GM18526 (cell line): ENCODE data around the gene THRSP.
A peak's percentile ranks its signal among the peaks of the same experiment; 100 is the strongest.

Experiments used
- POLR2A ChIP-seq: IDR thresholded peaks from 3 replicates; pipeline ENCODE4 v1.6.1; 2011; ENCODE audit not compliant: insufficient read length; ENCODE audit errors: extremely low read depth

The THRSP gene

DNA sequence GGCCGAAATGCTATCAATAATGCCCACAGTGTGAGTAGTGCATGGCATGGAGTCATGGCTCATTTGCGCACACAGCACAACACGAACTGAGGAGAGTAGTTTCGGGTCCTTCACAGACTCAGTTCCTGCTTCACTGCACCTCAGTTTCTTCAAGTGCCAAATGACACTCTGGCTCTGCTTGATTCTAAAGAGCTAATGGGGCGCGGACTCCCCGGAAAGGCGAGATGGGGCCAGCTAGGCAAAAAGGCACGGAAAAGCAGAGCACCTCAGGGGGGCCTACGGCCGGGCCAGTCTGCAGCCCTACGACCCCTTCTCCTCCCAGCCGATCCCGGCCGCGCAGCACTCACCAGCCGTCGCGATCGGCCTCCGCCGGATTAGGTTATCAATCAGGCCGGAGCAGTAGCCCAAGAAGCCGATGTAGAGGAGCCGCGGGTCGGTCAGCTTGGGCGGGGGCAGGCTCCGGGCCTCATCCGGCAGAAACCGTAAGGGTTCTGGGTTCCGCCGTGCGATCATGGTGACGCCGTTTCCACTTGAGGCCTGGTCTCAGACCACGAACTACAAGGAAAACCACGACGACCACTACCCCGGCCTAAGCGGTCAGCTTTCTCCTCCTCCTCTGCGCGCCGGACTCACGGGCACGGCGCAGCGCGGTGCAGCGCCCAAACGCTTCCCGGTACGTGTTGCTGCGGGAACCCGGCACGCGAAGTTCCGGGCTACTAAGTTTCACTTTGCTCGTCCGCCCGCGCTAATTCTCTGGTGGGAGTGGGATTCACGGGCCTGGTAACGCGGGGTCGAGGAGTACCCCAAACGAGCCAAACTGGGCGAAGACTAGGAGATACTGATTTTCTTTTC lies 15.8 kb downstream of the THRSP start, which contains the start of gene NDUFC2:
Gene NDUFC2 (minus strand): TSS at position 631 of the 852 bp plus-strand sequence. CDS start 118 bp downstream, at position 513.
- peak; percentile 82 for TF ChIP-seq POLR2A

DNA sequence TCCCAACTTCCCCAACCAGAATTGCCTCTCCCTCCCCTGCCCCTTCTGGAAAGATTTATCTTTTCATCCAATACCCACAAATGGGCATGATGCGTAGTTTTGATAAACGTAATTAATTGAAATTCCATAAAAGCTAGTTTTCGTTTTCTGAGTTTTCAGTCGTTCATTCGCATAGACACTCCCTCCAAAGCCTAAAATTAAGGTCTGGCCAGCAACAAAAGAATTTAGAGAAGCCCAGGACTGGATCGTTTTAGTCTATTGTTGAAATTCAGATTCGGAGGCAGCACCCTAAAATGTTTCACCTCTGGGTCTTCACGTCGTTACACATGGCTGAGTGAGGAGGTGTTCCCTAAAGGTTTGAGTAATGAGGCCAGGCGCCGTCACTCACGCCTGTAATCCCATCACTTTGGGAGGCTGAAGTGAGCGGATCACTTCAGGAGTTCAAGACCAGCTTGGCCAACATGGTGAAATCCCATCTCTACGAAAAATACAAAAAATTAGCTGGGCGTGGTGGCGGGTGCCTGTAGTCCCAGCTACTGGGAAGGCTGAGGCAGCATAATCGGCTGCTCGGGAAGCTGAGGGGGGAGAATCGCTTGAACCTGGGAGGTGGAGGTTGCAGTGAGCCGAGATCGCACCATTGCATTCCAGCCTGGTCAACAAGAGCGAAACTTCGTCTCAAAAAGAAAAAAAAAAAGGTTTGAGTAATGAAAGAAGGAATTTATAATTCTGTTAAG lies 16.6 kb downstream of the THRSP start:
- no peak for TF ChIP-seq POLR2A

DNA sequence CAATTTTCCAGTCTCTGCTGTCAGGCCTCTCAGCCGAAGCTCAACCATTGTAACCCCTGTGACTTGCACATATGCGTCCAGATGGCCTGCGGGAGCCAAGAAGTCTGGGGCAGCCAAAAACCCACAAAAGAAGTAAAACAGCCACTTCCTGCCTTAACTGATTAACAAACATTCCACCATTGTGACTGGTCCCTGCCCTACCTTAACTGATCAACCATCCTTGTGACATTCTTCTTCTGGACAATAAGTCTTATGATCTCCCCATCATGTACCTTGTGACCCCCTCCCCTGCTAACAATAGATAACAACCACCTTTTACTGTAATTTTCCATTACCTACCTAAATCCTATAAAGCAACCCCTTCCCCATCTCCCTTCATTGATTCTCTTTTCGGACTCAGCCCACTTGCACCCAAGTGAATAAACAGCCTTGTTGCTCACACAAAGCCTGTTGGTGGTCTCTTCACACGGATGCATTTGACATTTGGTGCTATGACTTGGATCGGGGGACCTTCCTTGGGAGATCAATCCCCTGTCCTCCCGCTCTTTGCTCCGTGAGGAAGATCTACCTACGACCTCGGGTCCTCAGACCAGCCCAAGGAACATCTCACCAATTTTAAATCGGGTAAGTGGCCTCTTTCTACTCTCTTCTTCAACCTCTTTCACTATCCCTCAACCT lies 17.3 kb downstream of the THRSP start:
- no peak for TF ChIP-seq POLR2A

DNA sequence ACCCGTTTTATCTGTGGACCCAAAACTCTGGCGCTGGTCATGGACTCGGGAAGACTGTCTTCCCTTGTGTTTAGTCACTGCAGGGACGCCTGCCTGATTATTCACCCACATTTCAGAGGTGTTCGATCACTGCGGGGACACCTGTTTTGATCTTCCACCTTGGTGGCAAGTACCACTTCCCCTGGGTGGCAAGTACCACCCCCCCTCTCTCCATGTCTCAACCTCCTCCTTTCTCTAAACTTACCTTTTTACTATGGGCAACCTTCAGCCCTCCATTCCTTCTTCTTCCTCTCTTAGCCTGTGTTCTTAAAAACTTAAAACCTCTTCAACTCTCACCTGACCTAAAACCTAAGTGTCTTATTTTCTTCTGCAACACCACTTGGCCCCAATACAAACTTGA lies 17.9 kb downstream of the THRSP start:
- no peak for TF ChIP-seq POLR2A

DNA sequence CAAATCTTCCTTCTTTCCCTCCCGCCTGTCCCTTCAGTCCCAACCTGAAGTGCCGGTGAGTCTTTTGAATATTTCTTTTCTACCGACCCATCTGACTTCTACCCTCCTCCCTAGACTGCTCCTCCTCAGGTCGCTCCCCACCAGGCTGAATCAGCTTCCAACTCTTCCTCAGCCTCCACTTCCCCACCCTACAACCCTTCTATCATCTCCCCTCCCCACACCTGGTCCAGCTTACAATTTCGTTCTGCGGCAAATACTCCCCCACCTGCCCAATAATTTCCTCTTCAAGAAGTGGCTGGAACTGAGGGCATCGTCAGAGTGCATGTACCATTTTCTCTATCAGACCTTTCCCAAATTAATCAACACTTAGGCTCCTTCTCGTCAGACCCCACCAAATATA lies 18.5 kb downstream of the THRSP start:
- no peak for TF ChIP-seq POLR2A

DNA sequence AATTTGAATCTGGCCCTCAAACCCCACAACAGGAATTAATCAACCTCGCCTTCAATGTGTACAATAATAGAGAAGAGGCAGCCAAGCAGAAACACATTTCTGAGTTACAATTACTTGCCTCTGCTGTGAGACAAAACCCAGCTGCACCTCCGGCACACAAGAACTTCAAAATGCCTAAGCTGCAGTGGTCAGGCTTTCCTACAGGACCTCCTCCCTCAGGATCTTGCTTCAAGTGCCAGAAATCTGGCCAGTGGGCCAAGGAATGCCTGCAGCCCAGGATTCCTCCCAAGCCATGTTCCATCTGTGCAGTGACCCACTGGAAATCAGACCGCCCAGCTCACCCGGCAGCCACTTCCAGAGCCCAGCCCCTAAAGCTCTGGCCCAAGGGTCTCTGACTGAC lies 19.4 kb downstream of the THRSP start:
- no peak for TF ChIP-seq POLR2A

DNA sequence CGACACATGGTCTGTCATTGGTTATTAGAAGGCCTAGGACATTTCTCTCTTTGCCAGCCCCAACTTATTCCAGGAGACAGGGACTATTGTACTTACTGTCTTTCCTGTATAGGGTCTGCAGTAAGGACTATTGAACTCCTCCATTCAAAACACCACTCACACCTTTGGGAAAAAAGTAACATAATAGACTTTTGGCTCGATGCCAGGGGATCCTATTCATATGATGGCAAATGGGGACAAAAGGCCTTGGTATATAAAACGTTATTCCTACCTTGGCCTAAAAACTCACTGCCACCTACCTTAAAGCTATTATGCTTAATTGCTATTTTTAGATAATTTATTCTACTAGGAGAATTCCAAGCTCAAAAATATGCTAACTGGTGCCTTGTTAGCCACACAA lies 22.3 kb downstream of the THRSP start:
- no peak for TF ChIP-seq POLR2A

DNA sequence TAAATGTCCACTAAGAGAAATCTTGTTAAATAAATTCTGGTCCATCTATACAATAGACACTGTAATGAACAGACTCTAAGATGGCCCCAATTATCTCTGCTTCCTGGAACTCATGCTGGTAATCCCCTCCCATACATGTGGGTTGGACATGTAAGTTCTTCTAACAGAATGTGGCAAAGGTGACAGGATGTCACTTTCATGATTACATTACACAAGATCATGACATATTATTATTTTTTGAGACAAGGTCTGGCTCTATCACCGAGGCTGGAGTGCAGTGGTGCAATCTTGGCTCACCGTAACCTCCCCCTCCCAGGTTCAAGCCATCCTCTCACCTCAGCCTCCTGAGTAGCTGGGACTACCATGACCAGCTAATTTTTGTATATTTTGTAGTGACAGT lies 30.6 kb downstream of the THRSP start:
- TF ChIP-seq POLR2A = no peak

DNA sequence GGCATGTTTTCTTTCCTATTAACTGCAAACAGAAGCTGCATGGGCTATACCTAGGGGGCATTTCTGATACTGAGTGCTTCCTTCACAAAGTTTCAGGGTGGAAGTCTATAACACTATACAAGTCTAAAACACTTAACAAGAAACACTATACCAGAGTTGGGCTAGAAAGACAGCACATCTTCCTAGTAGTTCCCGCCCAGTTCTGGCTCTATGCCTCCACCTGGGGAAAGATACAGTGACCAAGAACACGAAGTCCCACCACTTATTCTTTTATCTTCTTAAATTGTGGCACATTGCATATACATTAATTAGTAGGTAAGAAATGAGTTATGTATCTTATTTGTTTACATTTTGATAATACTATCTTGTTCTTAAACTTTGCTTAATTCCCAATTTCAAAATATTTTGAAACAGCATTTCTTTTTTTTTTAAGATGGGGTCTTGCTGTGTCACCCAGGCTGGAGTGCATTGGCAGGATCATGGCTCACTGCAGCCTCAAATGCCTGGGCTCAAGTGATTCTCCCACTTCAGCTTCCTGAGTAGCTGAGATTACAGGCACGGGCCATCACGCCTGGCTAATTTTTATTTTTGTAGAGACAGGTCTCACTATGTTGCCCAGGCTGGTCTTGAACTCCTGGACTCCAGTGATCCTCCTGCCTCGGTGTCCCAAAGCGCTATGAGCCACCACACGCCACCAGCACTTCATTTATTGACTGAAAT lies 34.2 kb downstream of the THRSP start:
- no peak for TF ChIP-seq POLR2A

DNA sequence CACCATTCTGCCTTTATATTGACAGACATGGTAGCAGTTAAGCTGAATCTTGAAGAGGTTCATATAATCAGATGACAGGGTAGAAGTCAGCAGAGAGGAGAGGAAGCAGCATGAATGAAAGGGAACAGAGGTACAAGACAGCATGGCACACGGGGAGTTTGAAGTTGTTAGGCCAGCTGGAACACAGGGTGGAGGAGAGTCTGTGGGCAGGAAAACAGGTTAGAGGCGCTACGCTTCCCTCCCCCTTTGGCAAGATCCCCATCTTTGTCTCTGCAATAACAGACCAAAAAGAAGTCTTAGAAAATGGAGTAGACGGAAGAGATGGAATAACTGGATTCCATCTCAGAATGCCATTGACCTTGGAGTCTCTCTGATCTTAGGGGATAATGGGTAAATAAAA lies 36.0 kb downstream of the THRSP start:
- TF ChIP-seq POLR2A = no peak

DNA sequence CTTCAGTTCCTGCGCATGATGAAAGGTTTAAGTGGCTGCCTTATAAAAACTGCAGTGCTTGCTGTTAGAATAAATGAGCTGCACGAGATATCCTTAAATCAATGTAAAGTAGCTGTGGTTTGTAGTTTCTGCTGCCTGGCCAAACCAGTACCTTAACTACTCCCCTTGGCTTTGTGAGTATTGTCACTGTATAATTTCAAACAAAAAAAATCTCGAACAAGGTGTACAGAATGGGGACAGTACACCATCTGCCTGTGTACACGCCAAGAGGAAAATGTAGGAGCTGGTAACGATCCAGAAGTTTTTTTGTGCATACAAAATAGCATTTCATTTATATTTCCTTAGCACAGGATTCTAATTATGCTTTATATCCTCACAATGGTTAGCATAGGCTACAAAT lies 36.6 kb downstream of the THRSP start:
- no peak for TF ChIP-seq POLR2A

DNA sequence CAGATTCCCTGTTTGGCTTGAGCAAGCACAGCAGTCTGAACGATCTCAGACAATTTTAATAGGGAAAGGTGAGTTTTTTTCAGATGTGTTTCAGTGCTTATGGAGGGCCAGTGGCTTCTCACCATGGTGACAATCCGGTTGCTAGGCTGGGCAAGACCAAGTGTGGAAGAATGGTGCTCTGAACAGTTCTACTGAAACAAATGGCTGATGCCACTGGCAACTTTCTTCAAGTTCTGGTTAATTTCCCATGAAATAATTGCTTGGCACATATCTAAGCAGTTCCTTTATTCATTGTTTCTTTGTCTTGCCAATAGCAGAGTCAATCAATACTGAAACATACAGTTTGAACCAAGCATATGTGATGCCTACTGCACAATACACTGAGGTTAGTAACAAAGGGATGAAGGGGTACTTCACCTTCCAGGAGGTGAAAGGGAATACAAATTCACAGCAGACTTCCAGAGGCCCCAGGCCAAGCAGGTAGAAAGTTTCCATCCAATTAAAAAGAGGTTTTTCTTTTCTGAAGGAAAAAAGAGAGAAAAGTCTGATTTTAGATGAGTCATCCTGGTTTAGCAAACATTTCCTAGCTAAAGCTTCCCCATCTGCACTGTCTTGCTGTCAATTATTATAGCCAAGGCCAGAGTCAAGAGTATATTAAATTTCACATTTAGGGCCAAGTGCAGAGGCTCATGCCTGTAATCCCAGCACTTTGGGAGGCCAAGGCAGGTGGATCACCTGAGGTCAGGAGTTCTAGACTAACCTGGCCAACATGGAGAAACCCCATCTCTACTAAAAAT lies 37.2 kb downstream of the THRSP start:
- no peak for TF ChIP-seq POLR2A

DNA sequence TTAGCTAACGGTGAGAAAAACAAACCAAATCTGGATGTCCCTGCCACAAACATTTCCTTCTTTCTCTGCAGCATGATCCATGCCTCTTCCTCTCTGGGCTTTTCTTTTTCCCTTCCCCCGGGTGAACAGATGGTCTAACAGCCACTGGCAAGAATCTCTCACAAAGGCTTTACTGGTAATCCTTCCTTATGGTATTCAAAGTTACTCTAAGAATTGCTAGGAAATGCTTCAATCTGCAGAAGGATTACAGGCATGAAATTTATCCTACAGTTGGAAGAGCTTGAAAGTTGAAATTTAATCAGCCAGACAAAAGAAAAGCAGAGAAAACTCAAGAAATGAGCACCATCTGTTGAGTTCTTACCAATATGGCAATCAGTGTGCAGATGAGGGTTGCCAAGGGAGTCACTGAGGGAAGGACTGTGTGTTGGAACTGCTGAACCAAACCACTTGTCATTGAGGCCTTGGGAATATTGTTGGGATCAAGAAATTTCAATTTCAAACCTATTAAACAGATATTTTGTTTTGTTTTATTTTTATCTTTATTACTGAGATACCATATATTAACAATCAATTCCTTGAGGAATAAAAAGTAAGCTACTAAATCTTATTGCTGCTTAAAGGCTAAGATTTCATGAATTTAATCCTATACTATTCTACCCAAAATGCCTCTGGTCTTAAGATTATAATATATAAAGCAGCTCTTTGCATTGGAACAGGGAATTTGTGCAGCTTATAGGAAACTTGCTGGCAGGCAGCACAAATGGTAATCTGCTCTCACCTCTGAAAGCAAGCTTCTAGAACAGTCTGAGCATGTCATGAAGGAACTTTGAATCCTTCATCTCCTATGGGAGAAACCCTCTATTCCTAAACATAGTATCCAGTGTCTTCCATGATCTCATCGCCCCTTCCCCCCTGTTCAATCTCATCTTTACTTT lies 45.7 kb downstream of the THRSP start:
- no peak for TF ChIP-seq POLR2A
